HL-60 (cell line): Measurements from ENCODE around the gene TJP2.

Experiments used
- DNase-seq, 2 experiments: peaks; one replicate each; pipeline ENCODE4 v3.0.0-alpha.2; 2010 to 2020; ENCODE audit warnings: low read depth in 1 of 2, low spot score in 1 of 2
- H3K27ac ChIP-seq: fragments of 250-450 bp; sonication (Bioruptor Pico); replicated peaks from 2 replicates; pipeline ENCODE4 v1.5.1; 2020; ENCODE audit warnings: mild to moderate bottlenecking, moderate library complexity
- H3K27me3 ChIP-seq: fragments of 250-450 bp; sonication (Bioruptor Pico); 2 replicates; pipeline ENCODE4 v1.5.1; 2021; ENCODE audit warnings: mild to moderate bottlenecking, moderate library complexity; ENCODE audit not compliant: insufficient read depth, poor library complexity, severe bottlenecking
- H3K4me3 ChIP-seq: replicated peaks from 2 replicates; pipeline ENCODE4 v1.5.1; 2011; ENCODE audit warnings: mild to moderate bottlenecking, control low read depth, low read length; ENCODE audit not compliant: insufficient read depth
- GABPA ChIP-seq: IDR thresholded peaks from 2 replicates; pipeline ENCODE4 v1.6.1; 2012; ENCODE audit warnings: low read depth
- POLR2AphosphoS5 ChIP-seq: IDR thresholded peaks from 2 replicates; pipeline ENCODE4 v1.6.1; 2012; ENCODE audit warnings: low read depth
- SPI1 ChIP-seq: IDR thresholded peaks from 2 replicates; pipeline ENCODE4 v1.6.1; 2012; ENCODE audit warnings: low read depth, mild to moderate bottlenecking, borderline replicate concordance
- long read RNA-seq: library from polyadenylated mRNA; unstranded; transcript quantifications from one replicate; pipeline ENCODE4 v2.0.0, GENCODE V29; 2020
- TF ChIP-seq, protein P1 (sequence below): IDR thresholded peaks from one replicate; pipeline ENCODE4 v1.5.1; 2011; ENCODE audit warnings: low read length, control low read depth, inconsistent platforms; ENCODE audit not compliant: insufficient read depth
- TF ChIP-seq, protein P2 (sequence below): IDR thresholded peaks from 2 replicates; pipeline ENCODE4 v1.6.1; 2012; ENCODE audit warnings: low read depth; ENCODE audit not compliant: insufficient replicate concordance

The TJP2 gene
- long read RNA-seq, partial matches to known transcripts: 1 of 3 reads
- long read RNA-seq, other reads (novel, unspliced or antisense): 2 of 3 reads

DNA sequence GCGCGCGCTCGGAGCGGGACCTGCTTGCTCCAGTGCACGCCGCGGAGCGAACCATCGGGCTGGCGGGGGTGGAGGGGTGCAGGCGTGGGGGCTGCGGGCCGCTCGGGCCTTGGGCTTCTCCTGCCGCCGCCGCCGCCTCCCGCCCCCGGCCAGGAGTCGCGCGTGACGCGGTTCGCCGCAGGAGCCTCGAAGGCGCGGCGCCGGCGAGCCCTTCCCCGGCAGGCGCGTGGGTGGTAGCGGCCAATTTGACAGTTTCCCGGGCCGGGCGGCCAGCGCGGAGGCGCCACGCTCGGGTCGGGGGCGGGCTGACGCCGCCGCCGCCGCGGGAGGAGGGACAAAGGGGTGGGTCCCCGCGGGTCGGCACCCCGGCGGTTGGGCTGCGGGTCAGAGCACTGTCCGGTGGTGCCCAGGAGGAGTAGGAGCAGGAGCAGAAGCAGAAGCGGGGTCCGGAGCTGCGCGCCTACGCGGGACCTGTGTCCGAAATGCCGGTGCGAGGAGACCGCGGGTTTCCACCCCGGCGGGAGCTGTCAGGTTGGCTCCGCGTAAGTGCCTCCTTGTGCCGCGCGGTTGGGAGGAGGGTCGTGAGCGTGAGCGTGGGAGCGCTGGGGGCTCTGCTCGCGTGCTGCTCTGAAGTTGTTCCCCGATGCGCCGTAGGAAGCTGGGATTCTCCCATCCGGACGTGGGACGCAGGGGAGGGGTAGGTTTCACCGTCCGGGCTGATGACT, at the start of gene TJP2:
TSS of gene TJP2 (plus strand) at position 387 of the 725 bp plus-strand sequence. CDS start at position 483, 96 bp downstream.
- Histone ChIP-seq H3K4me3 (peak within 1 kb of the TSS; percentile 75), H3K27ac (peak within 1 kb of the TSS; percentile 67), H3K27me3 (no peaks in the 10 kb centered on the region)
- DNase-seq: peak; percentile 68 to 77
- TF ChIP-seq, protein P1, sequence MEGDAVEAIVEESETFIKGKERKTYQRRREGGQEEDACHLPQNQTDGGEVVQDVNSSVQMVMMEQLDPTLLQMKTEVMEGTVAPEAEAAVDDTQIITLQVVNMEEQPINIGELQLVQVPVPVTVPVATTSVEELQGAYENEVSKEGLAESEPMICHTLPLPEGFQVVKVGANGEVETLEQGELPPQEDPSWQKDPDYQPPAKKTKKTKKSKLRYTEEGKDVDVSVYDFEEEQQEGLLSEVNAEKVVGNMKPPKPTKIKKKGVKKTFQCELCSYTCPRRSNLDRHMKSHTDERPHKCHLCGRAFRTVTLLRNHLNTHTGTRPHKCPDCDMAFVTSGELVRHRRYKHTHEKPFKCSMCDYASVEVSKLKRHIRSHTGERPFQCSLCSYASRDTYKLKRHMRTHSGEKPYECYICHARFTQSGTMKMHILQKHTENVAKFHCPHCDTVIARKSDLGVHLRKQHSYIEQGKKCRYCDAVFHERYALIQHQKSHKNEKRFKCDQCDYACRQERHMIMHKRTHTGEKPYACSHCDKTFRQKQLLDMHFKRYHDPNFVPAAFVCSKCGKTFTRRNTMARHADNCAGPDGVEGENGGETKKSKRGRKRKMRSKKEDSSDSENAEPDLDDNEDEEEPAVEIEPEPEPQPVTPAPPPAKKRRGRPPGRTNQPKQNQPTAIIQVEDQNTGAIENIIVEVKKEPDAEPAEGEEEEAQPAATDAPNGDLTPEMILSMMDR: no peak
- TF ChIP-seq POLR2AphosphoS5 (no peak), SPI1 (no peak), GABPA (no peak)
- TF ChIP-seq, protein P2, sequence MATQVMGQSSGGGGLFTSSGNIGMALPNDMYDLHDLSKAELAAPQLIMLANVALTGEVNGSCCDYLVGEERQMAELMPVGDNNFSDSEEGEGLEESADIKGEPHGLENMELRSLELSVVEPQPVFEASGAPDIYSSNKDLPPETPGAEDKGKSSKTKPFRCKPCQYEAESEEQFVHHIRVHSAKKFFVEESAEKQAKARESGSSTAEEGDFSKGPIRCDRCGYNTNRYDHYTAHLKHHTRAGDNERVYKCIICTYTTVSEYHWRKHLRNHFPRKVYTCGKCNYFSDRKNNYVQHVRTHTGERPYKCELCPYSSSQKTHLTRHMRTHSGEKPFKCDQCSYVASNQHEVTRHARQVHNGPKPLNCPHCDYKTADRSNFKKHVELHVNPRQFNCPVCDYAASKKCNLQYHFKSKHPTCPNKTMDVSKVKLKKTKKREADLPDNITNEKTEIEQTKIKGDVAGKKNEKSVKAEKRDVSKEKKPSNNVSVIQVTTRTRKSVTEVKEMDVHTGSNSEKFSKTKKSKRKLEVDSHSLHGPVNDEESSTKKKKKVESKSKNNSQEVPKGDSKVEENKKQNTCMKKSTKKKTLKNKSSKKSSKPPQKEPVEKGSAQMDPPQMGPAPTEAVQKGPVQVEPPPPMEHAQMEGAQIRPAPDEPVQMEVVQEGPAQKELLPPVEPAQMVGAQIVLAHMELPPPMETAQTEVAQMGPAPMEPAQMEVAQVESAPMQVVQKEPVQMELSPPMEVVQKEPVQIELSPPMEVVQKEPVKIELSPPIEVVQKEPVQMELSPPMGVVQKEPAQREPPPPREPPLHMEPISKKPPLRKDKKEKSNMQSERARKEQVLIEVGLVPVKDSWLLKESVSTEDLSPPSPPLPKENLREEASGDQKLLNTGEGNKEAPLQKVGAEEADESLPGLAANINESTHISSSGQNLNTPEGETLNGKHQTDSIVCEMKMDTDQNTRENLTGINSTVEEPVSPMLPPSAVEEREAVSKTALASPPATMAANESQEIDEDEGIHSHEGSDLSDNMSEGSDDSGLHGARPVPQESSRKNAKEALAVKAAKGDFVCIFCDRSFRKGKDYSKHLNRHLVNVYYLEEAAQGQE: no peak

DNA sequence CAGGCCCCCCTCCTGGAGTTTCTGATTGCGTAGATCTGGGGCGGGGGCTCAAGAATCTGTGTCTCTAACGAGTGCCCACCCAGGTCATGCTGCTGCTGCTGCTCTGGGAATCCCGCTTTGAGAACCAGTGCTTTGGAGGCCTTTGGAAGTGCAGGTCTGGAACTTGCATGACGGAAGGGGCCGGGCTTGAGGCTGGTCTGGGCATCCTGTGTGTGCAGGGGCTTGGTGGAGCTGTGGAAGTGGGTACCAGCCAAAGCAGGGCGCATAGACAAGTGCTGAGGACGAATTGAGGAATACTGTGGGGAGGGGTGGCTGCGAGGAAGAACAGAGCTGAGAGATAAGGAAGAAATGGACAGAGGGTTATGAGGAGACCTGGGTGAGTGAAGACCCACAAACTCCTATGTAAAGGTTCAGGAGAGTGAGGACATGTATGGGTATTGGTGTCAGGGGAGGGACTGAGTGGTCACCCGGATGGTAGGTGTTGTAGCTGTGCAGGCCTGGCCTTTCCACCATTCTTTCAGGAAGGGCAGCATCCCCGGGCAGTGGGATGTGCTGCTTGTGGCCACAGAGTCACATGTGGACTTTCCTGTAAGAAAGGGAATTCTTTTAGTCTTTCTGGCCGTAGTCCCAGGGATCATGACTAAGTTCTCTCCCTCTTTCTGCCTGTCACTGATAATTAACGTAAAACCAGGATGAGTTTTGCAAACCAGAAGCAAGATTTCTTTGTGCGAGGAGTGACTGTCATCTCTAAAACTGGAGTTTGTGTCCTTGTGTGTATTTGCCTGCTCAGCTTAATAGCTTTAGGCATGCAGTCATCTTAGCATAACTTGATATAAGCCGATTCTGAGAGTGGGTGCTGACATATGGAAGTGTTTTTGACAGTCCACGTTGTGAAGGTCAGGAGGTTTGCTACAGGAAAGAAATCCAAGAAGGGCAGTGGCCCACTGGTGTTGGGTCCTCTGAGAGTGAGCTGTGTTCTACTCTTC, 43.3 kb upstream of the TJP2 start:
- Histone ChIP-seq H3K27ac (no peak overlapping the region), H3K27me3 (no peaks in the 10 kb centered on the region), H3K4me3 (no peak overlapping the region)
- no peak for TF ChIP-seq GABPA
- no peak for DNase-seq

DNA sequence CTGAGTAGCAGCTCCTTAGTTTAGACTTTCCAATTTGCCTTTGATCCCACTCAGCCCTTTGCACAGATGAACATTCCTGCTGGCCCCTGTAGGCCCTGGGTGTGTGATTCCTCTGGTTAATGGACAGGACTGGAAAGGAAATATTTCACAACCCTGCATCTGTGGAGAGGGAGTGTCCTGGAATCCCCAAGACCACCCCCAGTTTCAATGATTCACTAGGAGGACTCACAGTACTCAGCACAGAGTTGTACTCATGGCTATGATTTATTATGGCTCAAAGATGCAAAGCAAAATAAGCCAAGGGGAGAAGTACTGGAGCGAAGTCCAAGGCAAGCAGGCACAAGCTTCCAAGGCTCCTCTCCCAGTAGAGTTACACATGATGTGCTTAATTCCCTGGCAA, 42.4 kb upstream of the TJP2 start:
- H3K4me3 ChIP-seq: no peak overlapping the region
- H3K27me3 ChIP-seq: no peaks in the 10 kb centered on the region
- no peak for TF ChIP-seq POLR2AphosphoS5
- no peak for TF ChIP-seq GABPA
- TF ChIP-seq, protein P2: no peak
- TF ChIP-seq, protein P1: no peak
- no peak for TF ChIP-seq SPI1
- no peak overlapping the region for H3K27ac ChIP-seq
- no peak for DNase-seq

DNA sequence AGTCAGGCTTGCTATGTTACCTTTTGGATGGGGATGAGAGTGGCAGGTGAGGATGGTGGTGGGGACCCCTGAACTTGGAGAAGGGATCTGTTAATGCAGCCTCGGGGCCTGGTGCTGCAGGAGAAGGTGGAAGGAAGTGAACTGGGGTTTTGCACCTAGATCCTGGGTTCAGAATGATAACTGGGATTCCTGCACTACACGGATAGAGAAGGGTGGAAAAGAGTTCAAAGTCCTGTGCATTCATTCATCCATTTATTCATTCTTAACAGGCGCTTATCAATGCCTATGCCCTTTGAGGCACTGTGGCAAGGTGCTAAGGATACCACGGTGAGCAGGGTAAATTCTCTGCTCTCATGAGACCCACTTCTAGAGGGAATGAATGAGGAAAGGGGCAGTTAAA, 41.7 kb upstream of the TJP2 start:
- no peak for DNase-seq
- Histone ChIP-seq H3K4me3 (no peak overlapping the region), H3K27ac (no peak overlapping the region), H3K27me3 (no peaks in the 10 kb centered on the region)
- TF ChIP-seq, protein P2: no peak
- TF ChIP-seq GABPA: no peak
- TF ChIP-seq, protein P1: no peak
